MCF 10A (cell line): ENCODE results near the gene MINAR2. TPM values are rescaled to one million over a fixed set of nuclear protein-coding genes. Genes with fewer than 3 reads are reported as not detected.

Source experiments
- BruUV-seq: library from RNA; stranded (reverse); fragments of 400-500 nt; replicated peaks from 2 replicates; lab custom pipeline; 2021; lab: Mats Ljungman, UMichigan
- CTCF ChIA-PET: fragments of 300-600 bp; sonication (Branson Sonifier 250); formaldehyde crosslinking; extraction: SDS; loops from one replicate; lab custom pipeline; 2021; ENCODE audit warnings: antibody characterized with exemption, inconsistent platforms; lab: Yijun Ruan, JAX
- POLR2A ChIA-PET: fragments of 300-600, 350-650 bp; sonication (Branson Sonifier 250); formaldehyde crosslinking; extraction: SDS; loops from one replicate; lab custom pipeline; 2020; ENCODE audit warnings: antibody characterized with exemption, inconsistent platforms; lab: Yijun Ruan, JAX
- DNase-seq: peaks from one replicate; pipeline ENCODE4 v3.0.0-alpha.2; 2018; ENCODE audit not compliant: unreplicated experiment
- H3K27ac Mint-ChIP-seq: one replicate; pipeline ENCODE4 v1.8.0; 2022; ENCODE audit warnings: mild to moderate bottlenecking, low read depth, mixed read lengths; ENCODE audit not compliant: unreplicated experiment
- H3K27me3 Mint-ChIP-seq: one replicate; pipeline ENCODE4 v1.8.0; 2022; ENCODE audit warnings: mixed read lengths; ENCODE audit not compliant: insufficient read depth, unreplicated experiment
- H3K36me3 Mint-ChIP-seq: one replicate; pipeline ENCODE4 v1.8.0; 2022; ENCODE audit warnings: mild to moderate bottlenecking, moderate library complexity, mixed read lengths; ENCODE audit not compliant: insufficient read depth, unreplicated experiment
- H3K4me1 Mint-ChIP-seq: one replicate; pipeline ENCODE4 v1.8.0; 2022; ENCODE audit warnings: mixed read lengths; ENCODE audit not compliant: insufficient read depth, unreplicated experiment
- H3K4me3 Mint-ChIP-seq: one replicate; pipeline ENCODE4 v1.8.0; 2022; ENCODE audit warnings: mild to moderate bottlenecking, moderate library complexity, mixed read lengths; ENCODE audit not compliant: unreplicated experiment
- H3K9me3 Mint-ChIP-seq: one replicate; pipeline ENCODE4 v1.8.0; 2022; ENCODE audit warnings: mixed read lengths; ENCODE audit not compliant: unreplicated experiment
- CTCF ChIP-seq: fragments of 200-600 bp; IDR thresholded peaks from one replicate; pipeline ENCODE4 v1.8.0; 2022; ENCODE audit warnings: antibody characterized with exemption, mild to moderate bottlenecking; ENCODE audit not compliant: unreplicated experiment
- intact Hi-C: fragments of 100-400 bp; cut with micrococcal nuclease; formaldehyde crosslinking; loops from 2 replicates; pipeline ENCODE4 v1.14.1; 2022
- total RNA-seq: library from RNA; stranded (reverse); gene quantifications from 2 replicates; pipeline ENCODE4 v1.2.3, GENCODE V29; 2022

The MINAR2 gene
- total RNA-seq, 1 experiment from 2014 or later: not detected

GRCh38 chr5:129717751-129718310, 30.1 kb upstream of the MINAR2 start:
- intact Hi-C loops: no loop called here
- ChIA-PET CTCF (no interaction called here), POLR2A (no interaction called here)
- no peaks in the 10 kb centered on the region for H3K4me1 Mint-ChIP-seq
- no peaks in the 10 kb centered on the region for H3K9me3 Mint-ChIP-seq
- no TSS peak for BruUV-seq
- H3K27ac Mint-ChIP-seq: no peak overlapping the region
- no peak overlapping the region for H3K4me3 Mint-ChIP-seq
- H3K27me3 Mint-ChIP-seq: no peaks in the 10 kb centered on the region
- DNase-seq: no peak
- no peak for TF ChIP-seq CTCF
- H3K36me3 Mint-ChIP-seq: no peaks in the 10 kb centered on the region

DNA sequence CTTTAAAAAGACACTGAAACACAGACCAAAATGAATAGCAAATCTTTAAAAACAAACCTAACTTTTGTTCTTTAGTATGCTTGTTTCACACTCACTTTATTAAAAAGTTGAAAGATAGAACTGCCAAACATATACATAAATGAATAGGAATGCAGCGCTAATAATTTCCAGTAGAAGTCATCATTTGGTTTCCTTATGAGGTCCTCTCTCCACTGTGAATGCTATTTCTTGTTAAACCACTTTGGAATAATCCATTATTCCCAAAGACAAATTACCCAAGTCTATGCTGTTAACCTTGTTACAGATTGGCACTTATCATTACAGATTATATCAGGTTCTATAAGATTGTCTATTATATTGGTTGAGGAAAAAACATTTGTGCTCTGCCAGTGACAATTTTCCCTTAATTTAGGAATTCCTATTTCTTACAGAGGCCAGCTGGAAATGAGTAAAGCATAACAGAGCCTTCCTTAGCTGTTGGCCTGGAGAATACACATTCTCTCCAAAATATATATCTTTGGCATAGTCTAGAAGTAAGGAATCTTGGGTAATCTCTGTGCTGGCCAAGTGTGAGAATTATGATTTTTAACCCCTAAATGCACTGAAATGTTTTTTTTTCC, 29.3 kb upstream of the MINAR2 start:
- H3K4me1 Mint-ChIP-seq: no peaks in the 10 kb centered on the region
- no peaks in the 10 kb centered on the region for H3K9me3 Mint-ChIP-seq
- no peaks in the 10 kb centered on the region for H3K27me3 Mint-ChIP-seq
- ChIA-PET POLR2A (no interaction called here), CTCF (interaction anchor here (0.5 to 2.0 kb wide), 2 partner anchors 19 to 236 kb away, joined by 4 read pairs; no protein-coding TSS in a partner anchor)
- intact Hi-C loops: no loop called here
- H3K27ac Mint-ChIP-seq: no peak overlapping the region
- no TSS peak for BruUV-seq
- TF ChIP-seq CTCF: no peak
- DNase-seq: no peak
- H3K4me3 Mint-ChIP-seq: no peak overlapping the region
- no peaks in the 10 kb centered on the region for H3K36me3 Mint-ChIP-seq

- no peaks in the 10 kb centered on the region for H3K4me1 Mint-ChIP-seq
- H3K9me3 Mint-ChIP-seq: no peaks in the 10 kb centered on the region
- ChIA-PET POLR2A (no interaction called here), CTCF (no interaction called here)
- no peaks in the 10 kb centered on the region for H3K36me3 Mint-ChIP-seq
- intact Hi-C loops: no loop called here
- H3K27me3 Mint-ChIP-seq: no peaks in the 10 kb centered on the region
- no peak overlapping the region for H3K4me3 Mint-ChIP-seq
- TF ChIP-seq CTCF: no peak
- DNase-seq: no peak
- no peak overlapping the region for H3K27ac Mint-ChIP-seq
- no TSS peak for BruUV-seq
These were observed 23.7 kb upstream of the MINAR2 start for GRCh38 chr5:129724222-129724621.

DNA sequence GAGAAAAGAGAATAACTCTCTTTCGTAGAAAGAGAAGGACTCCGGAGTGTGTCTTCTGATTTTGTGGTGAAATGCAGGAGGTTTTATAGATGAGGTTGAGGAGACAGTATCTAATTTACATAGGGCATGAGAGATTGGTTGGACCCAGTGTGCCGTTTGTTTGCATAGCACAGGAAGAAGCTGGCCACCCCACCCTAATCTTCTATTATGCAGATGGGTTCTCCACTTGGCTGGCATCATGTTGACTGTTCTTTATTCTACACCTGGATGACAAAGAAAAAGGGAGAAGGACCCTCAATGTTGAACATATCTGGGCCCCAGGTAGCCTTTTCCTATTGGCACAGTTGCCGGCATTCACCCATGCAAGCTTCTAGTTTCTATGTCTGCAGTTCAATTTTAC, 23.2 kb upstream of the MINAR2 start:
- no peak overlapping the region for H3K27ac Mint-ChIP-seq
- POLR2A ChIA-PET: no interaction called here

More for the DNA sequence above, 23.2 kb upstream of the MINAR2 start:
- CTCF ChIA-PET: interaction anchor here (0.8 kb wide), 1 partner anchor 128 kb away, joined by 3 read pairs; no protein-coding TSS in a partner anchor
- Mint-ChIP-seq H3K36me3 (no peaks in the 10 kb centered on the region), H3K4me3 (no peak overlapping the region), H3K4me1 (no peaks in the 10 kb centered on the region), H3K27me3 (no peaks in the 10 kb centered on the region), H3K9me3 (no peaks in the 10 kb centered on the region)
- BruUV-seq: no TSS peak
- TF ChIP-seq CTCF: no peak
- DNase-seq: no peak
- intact Hi-C loops: no loop called here
